GM19238 (cell line): ENCODE data around the gene ALDH3A1.

Experiments
- DNase-seq: peaks from one replicate; pipeline ENCODE4 v3.0.0; 2011; ENCODE audit warnings: low spot score; ENCODE audit not compliant: insufficient read length

ALDH3A1 gene

DNA sequence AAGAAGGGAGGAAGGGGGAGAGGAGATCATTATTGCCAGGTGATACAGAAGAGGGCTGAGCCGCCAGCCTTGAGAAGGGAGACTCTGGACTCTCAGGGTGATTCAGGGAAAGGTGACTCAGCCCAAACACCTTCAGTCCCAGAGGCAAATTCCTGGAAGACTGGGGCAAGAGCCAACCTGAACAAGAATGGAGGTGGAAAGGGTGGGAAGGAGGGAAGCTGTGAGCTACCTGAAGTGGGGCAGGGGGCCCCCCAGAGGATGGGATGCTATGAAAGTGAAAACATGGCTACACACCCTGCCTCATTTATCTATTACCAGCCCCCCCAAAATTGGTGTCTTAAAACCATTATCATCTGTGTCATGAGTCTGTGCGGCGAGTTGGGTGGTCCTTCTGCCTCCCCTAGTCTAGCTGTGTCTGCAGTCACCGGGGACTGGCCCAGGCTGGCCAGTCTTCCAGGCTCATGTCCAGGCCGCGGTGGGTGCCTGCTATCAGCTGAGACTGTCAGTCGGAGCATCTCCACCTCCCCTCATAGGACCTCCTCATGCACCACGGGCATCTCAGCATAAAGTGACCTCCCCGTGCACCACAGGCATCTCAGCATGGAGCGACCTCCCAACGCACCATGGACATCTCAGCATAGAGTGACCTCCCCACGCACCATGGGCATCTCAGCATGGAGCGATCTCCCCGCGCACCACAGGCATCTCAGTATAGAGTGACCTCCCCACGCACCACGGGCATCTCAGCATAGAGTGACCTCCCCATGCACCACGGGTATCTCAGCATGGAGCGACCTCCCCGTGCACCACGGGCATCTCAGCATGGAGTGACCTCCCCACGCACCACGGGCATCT, 28.5 kb downstream of the ALDH3A1 start:
- no peak for DNase-seq

DNA sequence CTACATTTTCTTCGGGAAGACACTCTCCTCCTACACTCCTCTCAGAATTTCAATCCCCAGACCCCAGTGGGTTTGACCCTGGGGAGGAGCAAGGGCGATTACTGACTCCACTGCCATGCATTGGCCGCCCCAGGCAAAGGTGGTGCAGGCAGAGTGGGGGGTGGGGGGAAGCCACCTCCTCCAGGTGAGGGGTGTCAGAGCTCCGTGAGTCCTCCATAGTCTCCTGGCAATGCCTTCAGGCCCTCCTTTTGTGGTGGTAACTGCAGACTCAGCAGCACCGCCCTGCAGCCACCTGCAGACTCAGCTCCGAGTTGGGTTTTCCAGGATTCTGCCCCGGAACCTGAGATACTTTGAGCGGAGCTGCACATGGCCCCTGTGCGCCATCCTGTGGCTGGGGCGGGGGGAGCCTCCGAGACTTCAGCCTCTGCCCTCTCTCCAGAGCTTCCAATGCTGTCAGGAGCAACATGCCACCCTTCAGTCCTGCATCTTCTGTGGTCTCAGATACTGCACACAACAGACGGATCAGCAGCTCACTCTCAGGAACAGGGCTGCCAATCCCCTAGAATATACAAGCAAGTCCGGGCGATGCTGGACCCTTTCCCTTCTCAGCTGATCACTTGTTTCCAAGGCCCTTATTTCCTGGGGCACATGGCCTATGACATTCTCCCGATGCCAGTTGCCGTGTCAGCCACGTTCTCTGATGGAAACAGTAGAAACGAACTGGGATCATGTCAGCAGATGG, 29.3 kb downstream of the ALDH3A1 start:
- DNase-seq: no peak

DNA sequence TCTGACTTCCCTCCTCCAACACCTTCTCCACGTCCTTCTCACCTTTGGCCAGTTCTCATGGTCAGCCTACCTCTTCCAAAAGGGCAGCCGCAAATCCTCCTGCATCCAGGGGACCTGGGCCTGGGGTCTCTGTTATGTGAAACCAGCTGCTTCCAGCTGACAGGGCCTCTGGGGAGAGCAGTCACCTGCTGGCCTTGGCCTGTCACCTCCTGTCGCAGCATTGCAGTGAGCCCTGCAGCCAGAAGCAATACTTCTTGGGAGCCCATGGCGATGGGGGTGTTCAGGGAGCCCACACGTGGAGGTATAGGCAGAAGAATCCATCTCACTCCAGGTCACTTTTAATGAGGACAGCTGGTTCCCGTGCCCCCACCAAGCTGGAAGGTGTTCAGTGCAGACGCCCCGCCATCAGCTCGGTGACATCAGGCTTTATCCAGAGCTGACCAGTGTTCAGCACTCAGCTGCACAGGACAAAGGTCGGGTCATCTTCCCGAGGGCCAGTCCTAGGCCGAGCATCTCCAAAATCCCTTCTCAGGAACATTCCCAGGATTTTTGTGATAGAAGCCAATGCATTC, 30.0 kb downstream of the ALDH3A1 start:
- no peak for DNase-seq

DNA sequence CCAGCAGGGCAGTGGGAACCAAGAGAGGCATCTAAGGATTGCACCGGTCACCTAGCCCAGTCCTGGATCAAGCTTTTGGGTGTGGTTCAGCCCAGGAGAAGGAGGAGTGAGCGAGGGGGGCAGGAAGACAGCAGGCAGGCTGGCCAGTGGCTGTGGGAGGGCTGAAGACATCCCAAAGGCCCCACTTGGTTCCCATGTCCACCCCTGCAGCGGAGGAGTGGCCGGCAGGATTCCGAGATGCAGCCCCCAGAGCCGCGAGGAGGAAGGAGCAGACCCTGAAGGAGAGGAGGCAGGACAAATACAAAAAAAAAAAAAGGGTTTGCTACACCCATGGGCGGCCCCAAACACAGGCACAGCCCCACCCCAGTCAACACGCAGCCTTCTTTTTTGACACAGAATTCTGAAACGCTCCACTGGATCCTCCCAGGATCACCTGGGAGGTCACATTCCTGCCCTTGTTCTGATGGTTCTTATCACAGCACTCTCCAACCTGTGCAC, 30.6 kb downstream of the ALDH3A1 start:
- DNase-seq: no peak

DNA sequence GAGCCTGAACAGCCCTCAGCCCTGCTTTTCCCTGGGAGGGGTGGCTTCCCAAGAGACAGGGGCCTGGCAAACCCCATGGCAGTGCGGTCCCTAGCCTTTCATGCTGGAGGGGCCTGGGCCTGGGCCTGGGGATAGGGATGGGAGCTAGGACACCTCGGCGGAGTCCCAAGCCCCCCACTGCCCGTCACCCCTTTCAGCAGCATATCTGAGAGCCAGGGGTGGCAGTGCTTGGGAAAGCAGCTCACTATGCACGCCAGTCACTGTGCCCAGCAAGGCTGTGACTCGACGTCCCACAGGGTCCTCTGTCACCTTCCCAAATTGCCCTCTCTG, 31.1 kb downstream of the ALDH3A1 start:
- no peak for DNase-seq

DNA sequence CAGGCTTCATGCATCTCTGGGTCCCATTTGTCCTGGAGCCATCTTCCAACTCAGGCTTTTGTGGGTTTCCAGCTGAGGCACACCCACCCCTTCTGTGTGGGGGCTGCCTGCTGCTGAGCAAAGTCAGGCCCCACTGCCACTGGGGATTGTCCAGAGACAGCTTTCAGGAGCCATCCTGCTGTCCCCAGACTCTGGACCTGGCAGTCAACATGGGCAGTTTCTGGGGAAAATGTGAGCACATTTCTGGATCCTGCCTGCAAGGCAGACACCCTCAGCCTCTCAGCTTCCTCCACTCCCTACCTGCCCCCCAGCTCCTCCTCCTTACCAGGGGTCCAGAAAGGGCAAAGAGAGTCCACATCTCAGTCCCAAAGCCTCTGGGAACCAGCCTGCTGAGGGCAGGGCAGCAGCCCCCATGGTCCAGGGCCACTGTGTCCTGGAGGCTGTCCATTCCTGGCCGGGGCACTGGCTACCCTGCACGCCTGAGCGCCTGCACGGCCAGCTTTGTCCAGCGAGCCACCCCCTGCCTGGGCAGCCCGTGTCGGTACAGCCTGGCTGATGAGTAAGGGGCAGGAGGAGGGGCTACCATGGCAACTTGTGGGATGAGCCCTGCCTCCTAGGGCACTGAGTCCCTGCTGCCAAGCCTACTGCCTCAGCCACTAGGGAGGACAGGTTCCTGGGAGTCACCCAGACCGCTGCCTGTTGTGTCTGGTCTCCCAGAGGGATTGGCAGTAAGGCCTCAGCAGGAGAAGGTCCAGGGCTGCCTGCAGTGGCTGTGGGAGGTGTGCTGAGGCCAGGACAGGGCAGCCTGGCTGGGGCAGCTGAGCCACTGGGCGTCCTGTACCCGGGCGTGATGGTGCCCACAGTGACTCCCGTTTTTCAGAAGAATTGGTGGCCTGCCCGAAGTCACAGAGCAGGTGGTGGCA, 31.7 kb downstream of the ALDH3A1 start, which contains the start of gene SLC47A2:
SLC47A2 (minus strand) TSS at position 477 of the 923 bp plus-strand sequence; CDS start at position 448, 29 bp downstream.
- no peak for DNase-seq

DNA sequence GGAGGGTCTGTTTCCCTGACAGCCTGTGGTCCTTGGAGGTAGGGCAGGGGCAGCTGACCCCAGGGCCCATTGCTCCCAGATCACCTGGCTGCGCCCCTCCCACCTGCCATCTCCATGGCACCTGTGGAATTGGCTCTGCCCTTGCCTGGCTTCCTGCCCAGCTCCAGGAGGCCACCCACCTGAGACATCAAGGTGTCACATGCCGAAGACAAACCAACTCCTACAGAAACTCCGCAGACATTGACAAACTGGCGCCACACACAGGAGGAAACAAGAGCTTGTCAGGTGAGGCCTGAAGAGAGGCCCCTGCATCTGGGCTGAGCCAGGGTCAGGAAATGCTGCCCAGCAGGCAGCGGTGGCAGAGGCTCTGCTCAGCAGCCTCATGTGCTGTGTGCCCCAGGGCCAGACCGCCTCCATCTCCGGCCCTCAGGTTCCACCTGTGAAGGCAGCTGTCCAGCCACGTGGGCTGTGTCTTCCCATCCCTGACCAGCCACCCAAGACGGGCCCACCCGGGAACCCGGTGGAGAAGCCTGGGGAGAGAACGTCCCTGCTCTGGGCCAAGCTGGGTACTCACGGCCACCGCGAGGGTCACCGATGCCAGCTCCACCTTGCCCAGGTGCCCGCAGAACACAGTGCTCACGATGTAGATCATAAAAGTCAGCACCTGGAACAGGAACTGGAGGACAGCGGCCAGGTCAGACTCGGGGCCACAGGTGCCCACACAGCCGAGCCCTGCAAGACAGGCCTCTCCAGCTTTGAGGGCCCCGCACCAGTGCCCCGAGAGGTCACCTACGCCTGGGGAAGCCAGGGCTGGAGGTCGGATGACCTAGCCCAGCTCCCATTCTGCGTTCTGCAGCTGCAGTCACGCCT, 33.3 kb downstream of the ALDH3A1 start:
- no peak for DNase-seq

DNA sequence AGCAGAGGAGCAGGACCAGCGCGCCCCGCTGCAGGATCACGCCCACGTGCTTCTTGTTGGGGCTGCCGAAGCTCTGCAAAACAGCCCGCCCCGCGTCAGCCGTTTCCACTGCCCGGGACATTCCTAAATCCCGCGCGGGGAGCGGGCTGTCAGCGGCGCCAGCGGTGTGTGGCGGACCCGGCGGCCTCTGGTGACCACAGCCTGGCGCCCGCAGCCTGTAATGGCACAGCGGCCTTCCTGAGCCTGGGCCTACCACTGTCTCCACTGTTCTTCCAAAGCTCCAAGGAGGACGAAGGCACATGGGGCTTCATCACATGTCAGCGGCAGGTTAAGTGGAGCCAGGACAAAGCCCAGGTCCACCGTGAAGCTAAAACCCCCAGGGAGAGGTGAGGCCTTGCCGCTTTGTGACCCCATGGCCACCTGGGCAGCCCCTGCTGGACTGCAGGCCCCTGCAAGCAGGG, 34.2 kb downstream of the ALDH3A1 start:
- no peak for DNase-seq

DNA sequence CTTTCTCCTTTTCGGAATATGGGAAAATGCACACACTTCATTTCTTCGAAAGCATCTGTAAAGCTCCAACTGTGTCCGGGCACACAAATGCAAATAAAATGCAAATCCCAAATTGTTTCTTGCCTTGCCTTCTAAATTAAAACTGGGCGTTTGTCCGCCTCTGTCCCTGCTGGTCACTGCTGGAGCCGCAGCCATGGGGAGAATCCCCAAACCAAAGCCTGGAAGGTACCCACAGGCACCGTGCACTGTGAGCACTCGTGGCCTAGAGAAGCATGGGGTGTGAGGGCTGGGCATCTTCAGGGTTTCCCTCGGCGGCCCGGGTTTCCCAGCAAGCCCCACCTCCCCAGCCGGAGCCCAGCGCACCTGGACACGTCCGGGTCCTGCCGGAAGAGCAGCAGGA, 34.6 kb downstream of the ALDH3A1 start:
- no peak for DNase-seq

DNA sequence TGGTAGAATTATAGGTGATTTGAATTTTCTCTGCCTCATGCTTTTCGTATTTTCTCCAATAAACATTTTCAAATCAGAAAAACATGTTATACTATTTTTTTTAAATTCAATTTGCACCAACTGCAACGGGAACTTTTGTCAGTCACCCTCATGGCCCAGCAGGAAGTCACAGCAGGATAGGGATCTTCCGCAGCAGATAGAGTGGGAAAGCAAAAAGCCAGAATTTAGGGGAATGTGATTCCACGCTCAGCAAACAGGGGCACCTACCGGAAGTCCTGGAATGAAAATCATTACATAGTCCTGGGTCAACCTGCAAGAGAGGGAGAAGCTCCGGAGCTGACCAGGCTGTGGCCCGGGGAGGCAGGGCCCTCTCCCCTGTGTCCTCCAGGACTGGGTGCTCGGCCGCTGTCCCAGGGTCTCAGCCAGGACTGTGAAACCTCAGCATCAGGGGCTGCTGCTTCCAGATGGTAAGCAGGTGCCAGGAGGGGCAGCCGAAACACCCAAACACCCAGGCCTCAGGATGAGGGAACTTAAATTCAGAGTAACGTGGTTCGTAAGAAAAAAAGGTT, 35.6 kb downstream of the ALDH3A1 start:
- DNase-seq: no peak

DNA sequence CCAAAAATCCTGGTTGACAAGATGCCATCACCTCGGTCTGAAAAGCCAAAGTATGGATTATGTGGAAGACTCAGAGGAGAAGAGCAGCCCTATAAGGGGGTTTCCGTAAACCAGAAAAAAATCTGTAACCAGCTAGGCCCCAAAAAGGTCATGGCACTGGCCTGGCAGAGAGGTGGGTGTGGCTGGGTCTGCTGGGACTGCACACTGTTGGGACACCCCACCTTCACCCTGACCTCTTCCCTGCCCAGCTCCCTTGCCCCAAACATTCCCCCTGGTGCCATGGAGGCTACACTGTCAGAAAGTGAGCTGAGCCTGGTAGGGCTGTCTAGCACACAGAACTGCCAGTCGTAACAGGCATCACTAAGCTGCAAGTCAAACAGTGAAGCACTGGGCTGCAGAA, 38.3 kb downstream of the ALDH3A1 start:
- DNase-seq: no peak

DNA sequence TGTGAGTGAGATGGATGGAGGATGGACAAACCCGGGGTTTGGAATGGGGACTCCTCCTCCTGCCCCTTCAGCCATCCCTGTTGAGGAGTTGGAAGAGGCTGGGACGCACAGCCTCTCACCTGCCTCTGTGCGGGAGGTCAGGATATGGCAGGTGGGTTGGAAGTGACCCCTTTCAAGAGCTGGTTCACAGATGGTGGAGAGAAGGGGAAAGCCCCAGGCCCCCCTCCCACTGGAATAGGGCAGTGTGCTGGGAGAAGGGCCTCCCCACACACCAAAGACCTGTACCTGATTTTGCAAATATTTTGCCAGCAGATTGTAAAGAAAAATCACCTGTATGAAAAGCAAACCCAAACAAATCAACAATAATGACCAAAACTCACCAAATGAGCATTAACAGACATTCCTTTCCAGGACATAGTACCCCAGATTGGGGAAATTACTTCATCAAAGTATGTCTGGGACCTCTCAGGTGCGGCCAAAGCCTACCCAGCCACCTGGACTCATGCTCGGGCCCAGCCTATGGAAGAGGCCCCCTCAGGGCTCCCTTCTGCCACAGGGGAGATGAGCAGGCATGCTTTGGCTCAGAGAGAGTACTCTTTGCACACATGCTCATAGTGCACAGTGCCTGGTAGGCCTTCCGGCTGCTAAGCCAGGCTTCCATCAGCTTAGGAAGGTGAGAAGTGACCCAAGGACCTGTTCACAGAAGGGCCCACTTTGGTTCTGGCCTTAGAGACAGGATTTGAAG, 39.5 kb downstream of the ALDH3A1 start:
- peak; percentile 2 for DNase-seq

DNA sequence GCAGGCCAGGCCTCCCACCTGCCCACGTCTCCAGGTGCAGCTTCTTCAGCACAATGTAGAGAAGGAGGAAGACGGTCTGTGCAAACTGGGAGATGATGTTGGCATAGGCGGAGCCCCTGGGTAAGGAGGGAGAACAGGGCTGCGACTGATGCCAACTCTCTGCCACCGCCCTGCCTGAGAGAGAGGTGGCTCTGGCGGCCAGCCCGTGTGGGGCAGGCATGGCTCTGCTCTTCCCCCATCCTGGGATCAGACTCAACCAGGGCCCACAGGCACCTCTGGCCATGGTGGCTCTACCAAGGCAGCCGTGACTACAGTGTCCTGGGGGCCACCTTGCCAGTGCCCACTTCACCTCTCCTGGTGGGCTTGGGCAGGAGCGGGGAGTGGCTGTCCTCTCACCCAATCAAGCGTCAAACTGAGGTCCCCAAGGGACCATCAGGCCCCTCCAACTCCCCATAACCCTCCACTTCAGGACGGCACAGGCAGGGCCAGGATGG, 40.3 kb downstream of the ALDH3A1 start:
- peak; percentile 0 for DNase-seq

DNA sequence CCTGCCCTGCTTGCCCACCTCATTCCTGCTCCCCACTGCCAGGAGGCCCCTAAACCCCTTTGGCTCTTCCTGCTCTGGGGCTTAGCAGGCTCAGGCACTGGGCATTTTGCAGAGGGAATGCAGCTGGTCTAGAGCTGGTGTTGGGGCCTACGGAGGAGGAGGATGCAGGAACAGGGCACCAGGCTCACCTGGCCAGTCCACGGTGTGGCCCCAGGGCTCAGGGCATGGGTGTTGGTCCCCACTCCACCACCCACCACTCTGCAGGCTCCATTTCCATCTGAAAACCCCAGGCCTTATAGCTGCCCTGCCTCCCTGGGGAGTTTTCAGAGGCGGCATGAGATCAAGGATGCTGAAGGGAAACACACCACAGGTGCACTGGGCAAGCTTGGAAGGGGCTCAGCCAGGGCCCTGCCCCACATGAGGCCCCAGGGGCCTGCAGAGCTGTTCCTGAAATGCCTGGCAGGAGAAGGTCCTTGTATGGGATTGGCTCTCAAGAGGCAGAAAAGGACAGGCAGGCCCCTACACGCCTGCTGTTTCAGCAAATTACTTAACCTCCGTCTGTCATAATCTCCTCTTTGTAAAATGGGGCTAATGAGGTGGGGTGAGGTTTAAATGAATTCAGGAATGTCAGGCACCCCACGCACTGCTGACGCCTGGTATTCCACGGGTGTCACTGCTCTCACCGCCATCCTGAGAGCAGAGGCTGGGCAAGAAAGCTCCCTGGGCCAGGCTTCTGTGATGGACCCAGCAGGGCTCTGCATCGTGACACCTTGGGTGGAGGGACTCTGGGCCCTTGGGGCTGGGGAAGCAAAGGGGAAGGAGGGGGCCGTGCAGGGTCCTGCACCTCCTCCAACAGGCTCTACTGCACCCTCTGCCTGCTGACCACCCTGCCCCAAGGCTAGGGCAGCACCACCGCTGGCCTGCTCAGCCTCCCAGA, 41.0 kb downstream of the ALDH3A1 start:
- peak; percentile 1 for DNase-seq

DNA sequence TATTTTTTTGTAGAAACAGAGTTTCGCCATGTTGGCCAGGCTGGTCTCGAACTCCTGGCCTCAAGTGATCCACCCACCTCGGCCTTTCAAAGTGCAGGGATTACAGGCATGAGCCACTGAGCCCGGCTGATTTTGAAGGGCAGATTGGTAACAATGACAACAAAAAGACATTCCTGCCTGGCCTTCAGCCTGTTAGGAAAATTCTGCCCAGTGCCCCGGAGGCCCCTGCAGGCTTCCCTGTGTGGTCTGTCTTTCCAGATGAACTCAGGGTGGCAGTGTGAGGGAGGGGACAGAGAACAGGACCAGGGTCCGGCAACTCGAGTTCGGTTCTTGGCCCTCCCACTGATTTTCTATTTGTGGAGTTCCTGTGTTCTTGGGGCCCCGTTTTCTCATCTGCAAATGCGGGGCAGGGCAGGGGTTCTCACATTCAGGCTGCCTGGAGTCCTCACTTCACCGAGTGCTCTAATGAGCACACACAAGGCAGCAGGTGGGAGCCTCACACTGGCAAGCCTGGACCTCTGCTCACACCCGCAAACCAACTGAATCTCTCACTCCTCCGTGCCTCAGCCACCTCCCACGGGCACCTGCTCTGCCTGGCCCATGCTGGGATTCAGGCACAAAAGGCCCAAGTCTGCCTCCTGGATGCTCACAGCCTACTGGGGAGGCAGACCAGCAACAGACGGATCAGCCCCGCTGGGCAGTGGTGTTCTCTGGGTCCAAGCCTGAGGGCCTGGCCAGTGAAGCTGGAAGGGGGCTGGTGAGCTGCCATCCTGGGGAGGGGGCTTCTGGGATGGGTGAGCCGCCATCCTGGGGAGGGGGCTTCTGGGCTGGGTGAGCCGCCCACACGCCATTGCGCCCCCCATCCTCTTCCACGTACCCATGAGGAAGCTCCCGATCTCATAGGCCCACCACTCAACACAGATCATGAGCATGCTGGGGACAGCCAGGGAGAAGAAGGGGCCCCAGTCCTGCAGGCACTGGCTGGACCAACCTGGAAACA, 42.0 kb downstream of the ALDH3A1 start:
- DNase-seq: no peak

DNA sequence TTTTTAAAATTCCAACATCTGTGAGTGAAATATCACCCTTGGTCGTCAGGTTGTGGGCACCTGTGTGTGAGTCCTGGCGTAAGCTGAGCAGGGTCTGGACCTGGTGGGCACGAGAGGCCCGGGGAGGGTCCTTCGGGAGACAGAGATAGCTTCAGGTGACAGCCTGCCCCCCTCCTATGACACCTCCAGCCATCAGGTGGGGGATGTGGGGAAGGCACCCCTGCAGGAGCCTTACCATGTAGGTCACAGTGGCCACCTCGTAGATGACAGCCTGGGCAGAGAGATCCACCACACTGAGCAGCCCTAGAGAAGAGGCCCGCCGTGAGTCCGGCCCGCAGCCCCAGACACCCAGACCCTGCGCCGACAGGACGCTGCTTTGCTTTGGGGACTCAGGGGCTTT, 42.9 kb downstream of the ALDH3A1 start:
- DNase-seq: no peak
